ENCODE data around the gene POLN. TPM values are rescaled to one million over a fixed set of nuclear protein-coding genes. Genes with fewer than 3 reads are reported as not detected.
A peak's percentile ranks its signal among the peaks of the same experiment; 100 is the strongest.

The POLN gene
- total RNA-seq, 4 donors from 2014 or later, result 3.3 to 9.6 (median 5.5) TPM

DNA sequence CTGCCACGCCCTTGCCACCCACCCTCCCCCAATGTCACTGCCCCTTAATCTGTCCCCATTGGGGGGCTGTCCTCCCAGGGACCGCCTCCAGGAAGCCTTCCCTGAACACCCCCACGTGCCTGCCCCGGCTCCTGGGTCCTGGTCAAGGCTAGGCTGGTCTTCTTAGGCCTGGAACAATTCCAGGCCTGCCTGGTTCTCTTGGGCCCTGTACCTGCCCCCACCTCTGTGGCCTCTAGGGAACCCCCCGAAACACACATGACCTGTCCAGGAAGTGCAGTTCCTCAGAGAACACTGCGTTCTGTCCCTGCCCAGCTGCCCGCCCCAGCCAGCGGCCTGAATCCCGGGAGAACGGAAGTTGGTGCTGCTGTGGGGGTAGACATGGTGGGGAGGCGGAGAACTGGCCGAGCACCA, 14.9 kb upstream of the POLN start:
- Histone ChIP-seq H3K27me3 (no peaks in the 10 kb centered on the region), H3K4me1 (peaks cover 0 to 78% (median 63%) of the 10 kb centered on the region in 4 donors), H3K27ac (peak overlapping the region; percentile 84 to 97 (median 94)), H3K36me3 (peaks cover 0 to 48% (median 6%) of the 10 kb centered on the region in 3 donors), H3K4me3 (peak overlapping the region in 1 of 4 donors; percentile 8), H3K9me3 (no peaks in the 10 kb centered on the region)
- DNase-seq (ENCODE audit: low spot score in 2 of 2), result peak in 1 of 2 donors; percentile 34
- WGBS, 2 donors, result 35 to 40% methylated on average over 11 to 12 of the region's 12 CpGs
- TF ChIP-seq, protein P1, sequence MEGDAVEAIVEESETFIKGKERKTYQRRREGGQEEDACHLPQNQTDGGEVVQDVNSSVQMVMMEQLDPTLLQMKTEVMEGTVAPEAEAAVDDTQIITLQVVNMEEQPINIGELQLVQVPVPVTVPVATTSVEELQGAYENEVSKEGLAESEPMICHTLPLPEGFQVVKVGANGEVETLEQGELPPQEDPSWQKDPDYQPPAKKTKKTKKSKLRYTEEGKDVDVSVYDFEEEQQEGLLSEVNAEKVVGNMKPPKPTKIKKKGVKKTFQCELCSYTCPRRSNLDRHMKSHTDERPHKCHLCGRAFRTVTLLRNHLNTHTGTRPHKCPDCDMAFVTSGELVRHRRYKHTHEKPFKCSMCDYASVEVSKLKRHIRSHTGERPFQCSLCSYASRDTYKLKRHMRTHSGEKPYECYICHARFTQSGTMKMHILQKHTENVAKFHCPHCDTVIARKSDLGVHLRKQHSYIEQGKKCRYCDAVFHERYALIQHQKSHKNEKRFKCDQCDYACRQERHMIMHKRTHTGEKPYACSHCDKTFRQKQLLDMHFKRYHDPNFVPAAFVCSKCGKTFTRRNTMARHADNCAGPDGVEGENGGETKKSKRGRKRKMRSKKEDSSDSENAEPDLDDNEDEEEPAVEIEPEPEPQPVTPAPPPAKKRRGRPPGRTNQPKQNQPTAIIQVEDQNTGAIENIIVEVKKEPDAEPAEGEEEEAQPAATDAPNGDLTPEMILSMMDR (IDR thresholded peaks at IDR 0.05), result no peak
- peak in 1 of 2 donors; percentile 69 for TF ChIP-seq EP300 (IDR thresholded peaks at IDR 0.05)

DNA sequence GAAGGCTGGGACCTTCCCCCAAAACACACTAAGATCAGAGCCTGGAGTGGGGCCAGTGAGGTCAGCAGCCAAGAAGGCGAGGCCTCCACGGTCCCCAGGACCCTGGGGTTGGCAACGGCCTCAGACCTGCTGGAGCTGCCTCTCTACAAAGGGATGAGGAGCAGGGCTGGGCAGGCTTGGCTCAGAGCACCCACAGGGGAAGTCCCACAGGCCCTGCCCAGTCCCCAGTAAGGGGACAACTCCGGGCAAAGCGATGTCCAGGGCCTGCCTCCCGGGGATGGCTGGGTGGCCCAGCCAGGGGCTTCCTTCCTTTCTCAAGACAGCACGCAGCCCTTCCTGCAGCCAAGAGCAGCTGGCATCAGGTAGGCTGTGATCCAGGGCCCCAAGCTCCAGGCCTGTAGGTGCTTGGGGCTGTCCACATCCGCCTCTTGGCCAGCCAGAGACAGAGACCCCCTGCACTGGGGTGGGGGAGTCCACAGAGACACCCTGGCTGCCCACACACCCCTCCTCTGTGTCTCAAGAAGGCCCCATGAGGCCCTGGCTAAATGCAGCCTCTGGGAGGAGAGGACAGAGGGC, 14.3 kb upstream of the POLN start:
- no peaks in the 10 kb centered on the region for H3K27me3 ChIP-seq
- WGBS, 2 donors, result 10 to 14% methylated on average over 8 of the region's 8 CpGs
- H3K36me3 ChIP-seq, result peaks cover 0 to 53% (median 6%) of the 10 kb centered on the region in 3 donors
- TF ChIP-seq, protein P1 (IDR thresholded peaks at IDR 0.05), result no peak
- TF ChIP-seq POLR2A (IDR thresholded peaks at IDR 0.05) (no peak), EP300 (IDR thresholded peaks at IDR 0.05) (no peak)
- H3K9me3 ChIP-seq, result no peaks in the 10 kb centered on the region
- H3K4me3 ChIP-seq, result peak overlapping the region in 1 of 4 donors; percentile 8
- H3K4me1 ChIP-seq, result peaks cover 0 to 78% (median 63%) of the 10 kb centered on the region in 4 donors
- peak overlapping the region; percentile 84 to 97 (median 94) for H3K27ac ChIP-seq
- peak in 1 of 2 donors; percentile 21 for DNase-seq (ENCODE audit: low spot score in 2 of 2)

- Histone ChIP-seq H3K9me3 (no peaks in the 10 kb centered on the region), H3K4me1 (peaks cover 0 to 76% (median 59%) of the 10 kb centered on the region in 4 donors), H3K4me3 (peak overlapping the region in 1 of 4 donors; percentile 8), H3K27ac (peak overlapping the region; percentile 84 to 97 (median 94)), H3K27me3 (no peaks in the 10 kb centered on the region), H3K36me3 (peaks cover 0 to 59% (median 6%) of the 10 kb centered on the region in 3 donors)
- WGBS, 2 donors, result 25 to 42% methylated on average over 2 to 16 of the region's 18 CpGs
- TF ChIP-seq EP300 (IDR thresholded peaks at IDR 0.05), result peak in 1 of 2 donors; percentile 15
- no peak for TF ChIP-seq POLR2A (IDR thresholded peaks at IDR 0.05)
- TF ChIP-seq, protein P1 (IDR thresholded peaks at IDR 0.05), result no peak
- DNase-seq (ENCODE audit: low spot score in 2 of 2), result peak; percentile 8 to 15
These were observed 13.7 kb upstream of the POLN start for GRCh38 chr4:2255501-2256155.

GRCh38 chr4:2254665-2255500, 13.0 kb upstream of the POLN start:
- Histone ChIP-seq H3K36me3 (peaks cover 0 to 67% (median 12%) of the 10 kb centered on the region in 3 donors), H3K4me3 (peak overlapping the region in 1 of 4 donors; percentile 8), H3K4me1 (peaks cover 0 to 69% (median 52%) of the 10 kb centered on the region in 4 donors), H3K27ac (peak overlapping the region; percentile 84 to 97 (median 94)), H3K9me3 (no peaks in the 10 kb centered on the region), H3K27me3 (no peaks in the 10 kb centered on the region)
- no peak for TF ChIP-seq EP300 (IDR thresholded peaks at IDR 0.05)
- WGBS, 2 donors, result 75 to 77% methylated on average over 32 of the region's 32 CpGs
- DNase-seq (ENCODE audit: low spot score in 2 of 2), result peak; percentile 4 to 11

Data from tibial nerve (tissue), 4 donors.